TTC549 (cell line): ENCODE results near the gene PTPRN2.
"Not testable (repeated sequence)": the region's sequence is repeated elsewhere in the genome, so short reads cannot be mapped to it uniquely, and the experiment has no call there.

Source experiments
- FAIRE-seq: peaks from 2 replicates; lab custom pipeline; 2012; peaks lifted over from hg19 to GRCh38; lab: Jason Lieb, UNC

Gene PTPRN2

GRCh38 chr7:158443014-158443687 lies 144.5 kb downstream of the PTPRN2 start:
- FAIRE-seq, result no peak

DNA sequence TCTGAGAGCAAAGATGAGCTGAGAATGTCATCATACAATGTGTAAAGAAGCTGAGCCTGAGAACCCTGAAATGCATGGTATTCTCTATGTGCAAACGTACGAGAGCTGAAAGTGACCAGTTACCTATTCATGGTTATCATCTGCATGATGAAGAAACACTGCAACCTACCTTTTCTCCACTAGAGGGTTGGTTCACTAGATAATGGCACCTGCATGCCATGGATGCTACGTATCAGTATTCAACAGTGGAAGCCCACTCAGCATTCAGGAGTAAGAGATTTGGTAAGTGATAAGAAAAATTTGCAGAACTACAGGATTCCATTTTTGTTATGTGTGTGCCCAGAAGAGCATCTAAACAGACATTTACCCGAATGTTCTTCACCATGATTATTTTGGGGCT lies 145.4 kb downstream of the PTPRN2 start:
- FAIRE-seq, result no peak

DNA sequence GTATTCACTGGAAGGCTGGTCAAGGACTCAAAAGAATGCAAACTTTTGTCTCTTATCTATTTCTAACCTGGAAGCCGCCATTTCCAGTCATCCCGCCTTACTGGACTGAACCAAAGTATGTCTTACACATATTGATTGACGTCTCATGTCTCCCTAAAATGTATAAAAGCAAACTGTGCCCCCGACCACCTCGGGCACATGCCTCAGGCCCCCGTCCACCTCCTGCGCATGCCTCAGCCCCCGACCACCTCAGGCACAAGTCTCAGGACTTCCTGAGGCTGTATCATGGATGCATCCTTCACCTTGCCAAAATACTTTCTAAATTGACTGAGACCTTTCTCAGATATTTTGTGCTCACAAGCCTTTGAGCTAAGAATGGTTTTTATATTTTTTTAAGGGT lies 148.6 kb downstream of the PTPRN2 start:
- no peak for FAIRE-seq

DNA sequence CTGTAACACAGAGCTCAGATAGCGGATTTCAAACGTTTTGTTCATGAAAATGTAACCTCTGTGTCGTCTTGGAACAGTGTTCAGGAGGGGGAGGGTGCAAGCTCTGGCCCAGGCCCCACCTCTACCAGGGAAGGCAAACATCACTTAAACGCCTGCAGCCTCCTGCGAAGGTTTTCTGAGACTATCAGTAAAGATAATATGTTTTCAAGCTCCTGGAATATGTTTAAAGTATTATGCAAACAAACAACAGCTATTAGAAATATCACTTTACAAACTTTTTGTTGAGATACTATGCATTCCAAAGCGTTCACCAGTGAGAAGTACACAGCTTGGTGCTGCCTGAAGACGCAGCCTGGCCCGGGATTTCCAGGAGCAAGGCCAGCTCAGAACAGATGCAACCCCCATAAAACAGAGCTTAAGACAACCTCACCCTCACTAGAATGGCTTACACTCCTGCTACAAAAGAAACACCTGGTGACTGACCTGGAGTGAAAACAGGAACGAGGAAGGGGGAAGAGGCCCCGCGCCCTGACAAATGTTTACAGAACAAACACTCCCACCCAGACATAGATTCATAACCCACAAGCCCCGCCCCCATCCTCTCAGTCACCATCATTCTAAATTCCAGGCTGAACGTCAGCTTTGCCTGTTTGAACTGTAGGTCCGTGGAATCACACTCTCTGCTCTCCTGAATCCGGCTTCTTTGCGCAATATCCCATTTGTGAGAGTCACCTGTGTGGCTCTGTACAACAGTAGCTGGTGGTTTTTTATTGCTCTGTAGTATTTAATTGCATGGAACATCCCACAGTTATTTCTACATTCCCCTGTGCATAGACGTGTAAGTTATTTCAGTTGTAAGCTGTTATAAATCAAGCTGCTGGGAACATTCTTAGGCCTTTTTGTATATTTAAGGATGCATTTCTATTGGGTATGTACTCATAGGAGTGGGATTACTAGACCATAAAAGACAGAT lies 155.0 kb downstream of the PTPRN2 start:
- FAIRE-seq, result no peak

DNA sequence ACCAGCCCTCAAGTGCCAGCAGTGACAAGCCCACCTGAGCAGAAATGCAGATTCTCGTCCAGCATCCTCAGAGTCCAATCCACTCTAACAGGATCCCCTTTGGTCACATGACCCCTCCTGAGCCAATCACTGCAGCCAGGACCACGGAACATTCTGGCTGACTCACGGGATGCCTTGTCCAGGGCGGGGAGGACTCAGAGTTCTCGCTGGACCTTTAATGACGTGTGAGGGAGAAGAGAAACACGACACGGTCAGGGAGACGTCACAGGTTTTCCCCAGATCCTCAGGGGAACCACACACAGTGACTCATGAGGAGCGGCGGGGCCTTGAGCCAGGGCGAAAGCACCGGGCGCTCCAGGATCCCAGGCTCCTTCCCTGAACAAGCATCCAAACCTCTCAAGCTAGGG lies 155.7 kb downstream of the PTPRN2 start:
- FAIRE-seq, result no peak

GRCh38 chr7:158431055-158431940 lies 156.3 kb downstream of the PTPRN2 start:
- FAIRE-seq, result no peak

DNA sequence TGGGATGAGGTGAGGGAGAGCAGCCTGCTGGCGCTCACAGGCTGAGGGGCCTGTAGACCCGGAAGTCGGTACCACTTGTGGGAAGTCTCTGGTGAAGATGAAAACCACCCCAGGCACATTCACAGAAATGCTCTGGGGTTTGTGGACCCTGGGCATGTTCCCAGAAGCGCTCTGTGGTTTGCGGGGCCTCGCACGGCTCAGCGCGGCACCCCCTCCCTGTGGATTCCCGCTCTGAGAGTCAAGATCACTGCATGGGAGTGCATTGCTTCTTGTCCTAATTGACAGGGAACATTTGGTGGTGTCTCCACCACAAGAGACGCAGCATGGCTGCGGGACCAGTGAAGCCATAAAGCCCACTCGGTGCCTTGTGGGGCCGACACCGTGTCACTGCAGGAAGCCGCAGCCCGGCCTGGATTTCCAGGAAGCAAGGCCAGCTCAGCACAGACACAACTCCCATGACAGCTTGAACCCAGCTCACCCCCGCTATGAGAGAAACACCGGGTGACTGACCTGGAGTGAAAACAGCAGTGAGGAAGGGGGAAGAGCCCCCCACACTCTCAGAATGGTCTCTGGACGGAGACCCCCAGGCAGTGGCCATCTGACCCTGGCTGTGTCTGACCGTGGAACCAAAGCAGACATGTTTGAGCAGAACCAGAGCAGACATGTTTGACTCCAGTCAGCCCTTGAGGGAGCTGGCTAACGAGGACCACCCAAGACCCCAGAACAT lies 157.2 kb downstream of the PTPRN2 start:
- no peak for FAIRE-seq

DNA sequence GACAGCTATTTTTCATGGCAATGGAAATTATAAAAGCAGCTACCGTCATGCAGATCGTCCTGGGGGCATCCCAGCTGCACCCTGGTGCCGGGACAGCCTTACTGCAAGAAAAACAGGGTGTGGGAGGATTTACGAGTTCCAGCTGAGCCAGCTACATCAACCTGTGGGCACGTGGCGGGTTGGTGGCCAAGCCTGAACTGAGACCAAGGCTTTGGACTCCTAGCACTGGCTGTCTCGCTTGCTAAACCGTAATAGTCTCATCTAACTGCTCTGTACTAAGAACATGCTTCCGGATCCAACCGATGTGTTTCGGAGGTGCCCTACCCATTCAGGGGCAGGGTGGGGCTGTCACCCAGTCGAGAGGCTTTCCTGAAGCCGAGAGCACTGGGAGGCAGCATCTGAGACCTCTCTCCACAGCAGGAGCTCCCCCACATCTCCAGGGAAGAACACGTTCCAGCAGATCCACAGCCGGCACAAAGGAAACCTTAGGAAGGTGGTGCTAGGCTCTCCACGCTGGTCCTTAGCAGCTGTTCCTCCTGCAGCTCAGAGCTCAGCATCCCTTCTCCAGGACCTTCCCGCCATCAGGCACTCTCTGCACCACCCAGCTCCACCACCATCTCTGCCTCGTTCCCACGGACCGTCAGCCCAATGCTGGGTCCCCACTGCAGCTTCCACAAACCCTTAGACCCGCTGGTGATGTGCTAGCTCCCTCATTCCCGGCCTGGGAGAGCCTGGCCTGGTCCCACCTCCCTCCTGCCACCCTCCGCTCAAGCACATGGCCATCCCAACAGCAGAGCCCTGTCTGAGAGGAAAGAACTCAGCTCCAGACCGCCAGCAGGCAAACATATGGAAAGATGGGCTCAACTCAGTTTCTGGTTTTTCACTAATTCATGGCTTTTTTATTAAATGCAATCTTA lies 158.5 kb downstream of the PTPRN2 start:
- no peak for FAIRE-seq

DNA sequence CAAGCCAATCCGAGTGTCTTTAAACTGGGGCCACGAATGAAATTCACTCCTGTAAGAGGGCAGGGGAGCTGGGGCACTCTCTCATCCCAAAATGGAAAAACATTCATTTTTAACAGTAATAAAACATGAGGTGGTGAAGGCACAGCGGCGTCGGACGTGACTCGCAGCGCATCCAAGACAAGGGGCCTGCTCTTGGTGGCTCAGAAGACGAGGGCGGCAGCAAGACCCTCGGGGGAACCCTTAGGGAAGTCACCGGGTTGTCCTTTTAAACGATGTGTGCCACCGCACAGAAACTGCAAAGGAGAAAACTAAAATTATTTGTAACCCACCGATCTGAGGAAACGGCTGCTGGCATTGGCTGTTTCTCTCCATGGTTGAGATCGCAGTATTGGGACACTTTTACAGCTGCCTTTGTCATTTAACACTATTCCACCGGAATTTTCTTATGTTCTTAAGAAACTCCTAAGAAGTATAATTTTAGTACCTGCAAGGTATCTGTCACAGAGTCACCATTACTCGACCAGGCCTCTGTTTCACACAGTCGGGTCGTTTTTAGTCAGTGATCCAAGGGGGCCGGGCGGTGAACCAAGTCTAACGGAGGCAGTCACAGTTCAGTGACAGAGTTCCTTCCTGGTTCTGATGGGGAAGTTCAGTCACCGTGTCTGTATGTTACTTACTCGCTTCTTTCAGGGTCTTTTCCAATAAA lies 159.3 kb downstream of the PTPRN2 start:
- no peak for FAIRE-seq

GRCh38 chr7:158425676-158426075 lies 161.9 kb downstream of the PTPRN2 start:
- FAIRE-seq, result not testable (repeated sequence)

DNA sequence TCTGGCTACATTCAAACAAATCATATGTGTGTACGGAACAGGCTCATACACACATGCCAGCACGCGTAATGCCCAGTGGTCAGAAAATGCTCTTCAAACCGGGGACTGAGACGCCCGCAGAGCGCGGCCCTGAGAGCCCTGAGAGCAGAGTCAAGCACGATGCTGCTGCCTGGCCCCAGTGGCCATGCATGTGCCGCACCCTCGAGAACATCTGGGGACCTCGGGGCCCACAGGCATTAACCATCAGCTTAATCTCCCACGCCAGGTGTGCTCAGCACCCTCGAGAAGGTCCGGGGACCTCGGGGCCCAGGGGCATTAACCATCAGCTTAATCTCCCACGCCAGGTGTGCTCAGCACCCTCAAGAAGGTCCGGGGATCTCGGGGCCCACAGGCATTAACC lies 163.1 kb downstream of the PTPRN2 start:
- no peak for FAIRE-seq

DNA sequence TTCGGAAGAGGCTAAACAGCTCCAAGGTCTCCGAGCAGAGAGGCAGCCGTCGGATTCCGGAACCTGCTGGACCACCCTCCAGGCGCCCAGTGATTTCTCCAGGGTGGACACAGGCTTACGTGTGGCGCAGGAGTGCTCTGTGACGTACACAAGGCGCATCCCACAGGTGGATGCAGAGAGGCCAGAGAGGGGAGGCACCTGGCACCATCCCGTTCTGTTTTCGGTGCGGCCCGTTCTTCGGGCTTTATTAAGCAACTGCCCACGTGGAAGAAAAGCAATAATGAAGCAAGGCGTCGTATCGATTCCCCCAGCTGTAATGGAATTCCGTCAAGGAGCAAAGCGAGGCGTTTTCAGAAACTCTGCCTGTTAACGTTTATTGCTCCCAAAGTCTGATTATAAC lies 163.6 kb downstream of the PTPRN2 start:
- no peak for FAIRE-seq

- FAIRE-seq, result no peak
These were observed 164.6 kb downstream of the PTPRN2 start for GRCh38 chr7:158422887-158423560.

GRCh38 chr7:158422196-158422886 lies 165.3 kb downstream of the PTPRN2 start:
- FAIRE-seq, result no peak

GRCh38 chr7:158421361-158421760 lies 166.3 kb downstream of the PTPRN2 start:
- no peak for FAIRE-seq

- no peak for FAIRE-seq
These were observed 166.9 kb downstream of the PTPRN2 start for GRCh38 chr7:158420591-158421340.

DNA sequence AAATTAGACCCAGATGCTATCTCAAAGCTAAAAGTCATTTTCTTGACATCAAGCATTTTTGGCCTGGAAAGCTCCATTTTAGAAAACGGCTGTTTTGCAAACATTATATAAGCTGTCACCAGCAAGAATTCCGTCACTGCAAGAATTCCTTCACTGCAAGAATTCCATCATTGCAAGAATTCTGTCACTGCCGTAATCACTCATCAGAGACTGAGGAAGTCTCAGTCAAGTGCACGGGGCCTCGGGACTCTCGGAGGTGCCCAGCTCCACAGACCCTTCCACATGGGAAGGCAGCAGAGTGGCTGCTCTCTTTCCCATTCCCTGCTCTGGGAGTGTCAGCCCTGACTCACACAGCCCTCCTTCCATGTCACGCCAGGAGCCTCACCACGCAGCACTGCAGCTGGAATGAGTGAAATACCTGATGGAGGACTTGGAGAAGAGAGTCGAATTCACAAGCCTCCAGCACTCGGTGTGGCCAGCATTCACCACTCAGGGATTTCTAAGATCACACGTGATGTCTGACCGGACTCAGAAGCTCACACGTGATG lies 168.3 kb downstream of the PTPRN2 start:
- FAIRE-seq, result no peak

DNA sequence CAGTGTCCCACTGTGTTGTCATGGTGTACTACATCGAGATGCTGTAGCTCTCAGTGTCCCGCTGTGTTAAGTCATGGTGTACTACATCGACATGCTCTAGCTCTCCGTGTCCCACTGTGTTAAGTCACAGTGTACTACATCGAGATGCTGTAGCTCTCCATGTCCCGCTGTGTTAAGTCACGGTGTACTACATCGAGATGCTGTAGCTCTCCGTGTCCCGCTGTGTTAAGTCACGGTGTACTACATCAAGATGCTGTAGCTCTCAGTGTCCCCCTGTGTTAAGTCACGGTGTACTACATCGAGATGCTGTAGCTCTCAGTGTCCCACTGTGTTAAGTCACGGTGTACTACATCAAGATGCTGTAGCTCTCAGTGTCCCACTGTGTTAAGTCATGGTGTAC lies 169.2 kb downstream of the PTPRN2 start:
- not testable (repeated sequence) for FAIRE-seq
